GM21528 (cell line): ENCODE measurements around the gene PTPN4.
"Not testable (repeated sequence)": the region's sequence is repeated elsewhere in the genome, so short reads cannot be mapped to it uniquely, and the experiment has no call there.

Experiments
- ATAC-seq: cut with Tn5 transposase; IDR thresholded peaks from one replicate; pipeline ENCODE4 v1.9.1; 2021; ENCODE audit warnings: mild to moderate bottlenecking, moderate library complexity; ENCODE audit not compliant: unreplicated experiment, low FRiP score

Gene PTPN4

DNA sequence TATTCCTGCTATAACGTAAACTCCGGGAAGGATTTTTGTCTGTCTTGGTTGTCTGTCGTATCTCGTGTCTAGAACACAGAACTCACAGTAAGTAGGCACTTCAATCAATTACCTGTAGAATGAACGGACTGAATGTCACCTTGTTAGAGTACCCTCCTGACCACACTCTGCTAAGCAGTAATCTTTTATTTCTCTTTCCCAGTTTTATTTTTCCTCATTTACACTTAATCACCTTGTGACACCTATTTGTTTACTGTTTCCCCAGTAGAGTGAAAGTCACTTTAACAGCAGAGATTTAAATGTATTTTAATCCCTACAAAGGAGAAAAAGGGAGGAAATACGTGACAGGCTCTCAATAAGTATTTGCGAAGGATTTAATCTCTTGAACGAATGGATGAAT is 252.6 kb downstream of the PTPN4 start:
- ATAC-seq = no peak

DNA sequence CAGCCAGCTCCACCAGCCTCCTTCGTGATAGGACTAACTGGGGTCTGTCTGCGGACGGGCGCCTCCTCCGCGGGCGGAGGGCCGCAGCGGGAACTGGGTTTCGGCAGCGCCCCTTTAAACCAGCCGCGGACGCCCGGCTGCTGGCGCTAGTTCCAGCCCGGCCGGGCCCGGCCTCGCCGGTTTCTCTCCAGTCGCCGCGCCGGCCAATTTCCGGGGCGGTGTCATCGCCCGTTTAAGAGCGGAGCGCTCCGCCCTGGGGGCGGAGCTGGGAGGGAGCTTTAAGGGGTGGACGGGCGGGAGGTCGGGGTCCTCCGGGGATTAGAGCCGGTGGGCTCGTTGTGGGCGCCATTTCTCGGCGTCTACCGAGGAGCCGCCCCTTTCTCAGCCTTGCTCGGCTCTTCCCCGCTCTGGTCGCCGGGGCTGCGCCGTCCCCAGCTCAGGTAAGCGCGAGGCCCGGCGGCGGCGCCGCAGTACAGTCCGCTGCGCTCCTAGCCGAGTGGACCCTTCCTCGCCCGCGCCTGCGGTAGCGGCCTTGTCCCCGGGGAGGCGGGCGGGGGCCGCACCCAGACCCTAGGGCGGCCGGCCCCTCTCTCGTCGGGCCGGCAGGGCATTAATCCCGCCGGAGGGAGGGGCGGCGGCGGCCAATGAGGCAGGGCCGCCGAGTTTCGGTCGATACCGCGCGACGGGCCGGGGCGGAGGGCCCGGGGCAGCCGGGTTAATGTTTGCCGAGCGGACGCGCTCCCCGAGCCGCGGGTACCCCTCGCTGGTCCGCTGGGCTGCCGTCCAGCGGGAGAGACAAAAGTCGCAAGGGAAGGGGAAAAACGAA is 253.3 kb downstream of the PTPN4 start, which contains the start of gene EPB41L5:
TSS of gene EPB41L5 (plus strand) at position 307 of the 826 bp plus-strand sequence. CDS start 6,008 bp downstream, outside the sequence.
- peak; percentile 96 for ATAC-seq

DNA sequence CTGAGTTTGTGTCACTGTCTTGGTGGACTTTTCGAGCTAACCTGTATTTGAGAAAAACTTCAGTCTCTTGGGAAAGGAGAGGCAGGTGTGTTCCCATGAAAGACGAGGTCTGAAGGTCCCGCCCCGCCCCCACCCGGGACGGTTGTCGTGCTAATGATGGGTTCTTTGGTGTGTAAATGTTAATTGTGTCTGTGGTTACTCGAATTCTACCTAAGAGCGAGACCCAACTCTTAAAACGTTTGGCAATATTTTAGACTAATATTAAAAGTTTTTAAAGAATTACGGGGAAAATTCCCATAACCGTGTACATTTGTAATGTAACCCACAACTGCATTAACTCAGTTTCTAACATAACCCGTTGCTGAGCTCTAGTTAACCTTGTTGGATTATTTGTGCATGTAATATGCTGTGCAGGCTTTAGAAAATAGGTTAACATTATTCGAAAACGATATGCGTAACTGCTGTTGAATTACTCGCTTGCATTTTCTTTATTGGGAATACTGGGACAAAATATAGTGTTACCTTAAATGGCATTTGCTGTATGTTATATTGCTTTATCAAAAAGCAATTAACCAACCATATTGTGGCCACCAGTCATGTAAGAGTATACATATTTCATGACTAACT is 254.0 kb downstream of the PTPN4 start:
- ATAC-seq = peak; percentile 6

DNA sequence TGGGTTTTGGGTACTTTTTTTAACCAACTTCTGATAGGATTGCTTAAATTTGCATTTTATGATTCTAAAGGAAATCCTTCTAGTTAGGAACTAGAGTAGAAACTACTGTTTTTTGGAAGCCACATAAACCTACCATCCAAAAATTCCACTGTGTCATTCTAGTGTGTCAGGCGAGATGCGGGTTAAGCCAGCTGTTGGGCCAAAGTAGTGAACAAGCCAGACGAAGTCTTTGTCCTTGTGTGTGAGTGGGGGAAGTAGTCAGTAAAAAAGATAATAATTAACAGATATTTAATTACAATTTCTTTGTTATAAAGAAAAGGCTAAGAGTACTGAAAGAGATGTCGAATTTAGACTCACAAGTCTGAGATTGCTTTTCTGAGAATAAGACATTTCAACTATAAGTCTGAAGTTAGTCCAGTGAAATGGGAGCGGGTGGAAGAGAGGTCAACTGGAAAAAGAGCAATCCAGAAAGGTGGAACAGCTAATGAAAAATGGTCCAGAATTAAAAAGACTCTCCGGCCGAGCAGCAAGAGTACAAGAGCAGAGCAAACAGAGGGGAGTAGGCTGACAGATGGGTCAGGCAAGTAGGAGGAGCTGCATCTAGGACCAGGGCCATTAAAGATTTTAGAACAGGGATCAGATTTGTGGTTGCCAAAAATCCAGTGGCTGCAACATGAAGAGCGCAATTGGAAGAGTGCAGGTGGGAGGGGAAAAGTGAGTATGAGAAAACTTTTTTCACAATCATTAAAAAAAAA is 254.7 kb downstream of the PTPN4 start:
- ATAC-seq = no peak

DNA sequence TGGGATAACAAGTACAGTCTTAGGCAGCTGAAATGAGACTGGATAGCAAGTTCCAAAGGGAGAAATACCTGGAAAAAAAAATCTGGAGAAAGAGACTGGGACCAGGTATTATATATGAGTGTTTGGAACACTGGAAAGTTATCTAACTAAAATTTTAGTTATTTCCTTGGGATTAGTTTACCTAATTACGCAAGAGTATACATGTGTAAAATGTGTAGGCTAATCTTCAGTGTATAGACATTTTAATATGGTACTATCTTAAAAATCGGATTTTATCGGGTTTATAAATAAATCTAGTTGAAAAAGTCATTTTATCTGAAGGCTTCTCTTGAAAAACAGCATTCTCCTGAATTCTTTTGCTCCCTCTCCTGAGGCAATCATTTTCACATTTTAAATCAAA is 257.1 kb downstream of the PTPN4 start:
- ATAC-seq = no peak

DNA sequence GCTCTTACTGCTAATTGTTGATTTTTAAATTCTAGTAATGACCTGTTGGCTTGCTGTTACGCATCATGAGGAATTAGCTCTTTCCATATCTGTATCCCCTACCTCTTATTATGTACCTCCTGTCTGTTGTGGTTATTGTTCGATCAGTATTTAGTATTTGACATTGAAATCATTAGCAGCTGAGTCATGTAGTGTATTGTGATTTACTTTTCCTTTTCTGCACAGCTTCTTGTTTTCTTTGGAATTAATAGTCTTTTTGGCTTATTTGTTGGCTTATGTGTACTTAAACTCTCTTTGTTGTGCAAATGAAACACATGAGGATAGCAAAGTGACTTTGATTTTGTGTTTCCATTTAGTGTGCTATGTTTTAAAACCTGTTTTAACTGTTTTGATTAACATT is 257.5 kb downstream of the PTPN4 start:
- no peak for ATAC-seq

DNA sequence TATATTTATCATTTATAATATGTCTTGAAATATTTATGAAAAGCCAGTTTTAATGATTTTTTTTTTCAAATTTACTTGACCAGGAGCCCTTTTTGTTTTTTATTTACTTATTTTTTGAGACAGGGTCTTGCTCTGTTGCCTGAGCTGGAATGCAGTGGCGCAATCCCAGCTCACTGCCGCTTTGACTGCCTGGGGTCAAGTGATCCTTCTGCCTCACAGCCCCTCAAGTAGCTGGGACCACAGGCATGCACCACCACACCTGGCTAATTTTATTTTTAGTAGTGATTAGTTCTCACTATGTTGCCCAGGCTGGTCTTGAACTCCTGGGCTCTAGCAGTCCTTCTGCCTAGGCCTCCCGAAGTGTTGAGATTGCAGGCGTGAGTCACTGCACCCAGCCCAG is 258.8 kb downstream of the PTPN4 start:
- ATAC-seq = no peak

DNA sequence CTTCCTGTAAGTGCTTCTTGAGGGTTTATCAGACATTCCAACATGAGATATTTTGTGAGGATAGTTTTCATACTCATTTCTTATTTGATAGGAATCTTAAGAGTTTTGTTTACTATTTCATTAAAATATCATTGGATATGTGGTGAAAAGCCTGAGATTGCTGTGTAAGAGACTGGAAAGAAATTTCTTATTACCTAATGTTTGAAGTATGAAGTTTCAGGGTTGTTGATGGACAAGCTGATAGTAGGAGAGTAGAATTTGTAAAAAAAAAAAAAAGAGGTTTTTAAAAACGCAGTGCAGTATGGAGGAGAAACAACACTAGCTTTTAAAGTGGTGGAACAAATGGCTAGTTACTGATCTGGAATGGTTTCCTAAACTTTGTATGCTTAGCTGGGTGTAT is 260.8 kb downstream of the PTPN4 start:
- no peak for ATAC-seq

DNA sequence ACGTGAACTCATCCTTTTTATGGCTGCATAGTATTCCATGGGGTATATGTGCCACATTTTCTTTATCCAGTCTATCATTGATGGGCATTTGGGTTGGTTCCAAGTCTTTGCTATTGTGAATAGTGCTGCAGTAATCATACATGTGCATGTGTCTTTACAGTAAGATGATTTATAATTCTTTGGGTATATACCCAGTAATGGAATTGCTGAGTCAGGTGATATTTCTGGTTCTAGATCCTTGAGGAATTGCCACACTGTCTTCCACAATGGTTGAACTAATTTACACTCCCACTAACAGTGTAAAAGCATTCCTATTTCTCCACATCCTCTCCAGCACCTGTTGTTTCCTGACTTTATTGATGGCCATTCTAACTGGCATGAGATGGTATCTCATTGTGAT is 262.8 kb downstream of the PTPN4 start:
- not testable (repeated sequence) for ATAC-seq

DNA sequence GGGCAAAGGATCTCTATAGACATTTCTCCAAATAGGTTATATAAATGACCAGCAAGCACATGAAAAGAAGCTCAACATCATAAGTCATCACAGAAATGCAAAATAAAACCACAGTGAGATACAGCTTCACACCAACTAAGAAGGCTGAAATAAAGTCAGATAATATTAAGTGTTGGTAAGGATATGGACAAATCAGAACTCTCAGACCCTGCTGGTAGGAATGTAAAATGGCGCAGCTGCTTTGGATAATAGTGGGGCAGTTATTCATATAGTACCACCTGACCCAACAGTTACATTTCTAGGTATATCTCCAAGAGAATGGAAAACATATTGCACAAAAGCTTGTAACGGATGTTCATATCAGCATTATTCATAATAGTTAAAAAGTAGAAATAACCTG is 267.2 kb downstream of the PTPN4 start:
- no peak for ATAC-seq

DNA sequence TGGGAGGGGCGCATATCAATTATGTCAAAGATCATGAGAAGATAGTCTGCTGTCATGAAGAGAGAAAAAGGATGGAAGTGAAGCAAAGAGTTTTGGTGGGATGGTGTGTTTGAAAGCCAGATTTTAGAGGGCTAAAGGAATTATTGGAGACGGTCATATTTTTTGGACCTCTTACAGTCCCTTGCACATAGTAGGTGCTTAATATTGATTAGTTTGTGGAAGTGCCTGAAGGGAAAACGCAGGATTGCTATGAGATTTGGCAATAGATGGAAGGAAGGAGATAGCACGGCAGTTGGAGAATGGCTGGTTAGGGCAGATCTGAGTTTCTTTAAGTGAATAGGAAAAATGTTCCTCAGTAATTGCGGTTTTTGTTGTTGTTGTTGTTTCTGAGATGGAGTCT is 269.1 kb downstream of the PTPN4 start:
- ATAC-seq = no peak

DNA sequence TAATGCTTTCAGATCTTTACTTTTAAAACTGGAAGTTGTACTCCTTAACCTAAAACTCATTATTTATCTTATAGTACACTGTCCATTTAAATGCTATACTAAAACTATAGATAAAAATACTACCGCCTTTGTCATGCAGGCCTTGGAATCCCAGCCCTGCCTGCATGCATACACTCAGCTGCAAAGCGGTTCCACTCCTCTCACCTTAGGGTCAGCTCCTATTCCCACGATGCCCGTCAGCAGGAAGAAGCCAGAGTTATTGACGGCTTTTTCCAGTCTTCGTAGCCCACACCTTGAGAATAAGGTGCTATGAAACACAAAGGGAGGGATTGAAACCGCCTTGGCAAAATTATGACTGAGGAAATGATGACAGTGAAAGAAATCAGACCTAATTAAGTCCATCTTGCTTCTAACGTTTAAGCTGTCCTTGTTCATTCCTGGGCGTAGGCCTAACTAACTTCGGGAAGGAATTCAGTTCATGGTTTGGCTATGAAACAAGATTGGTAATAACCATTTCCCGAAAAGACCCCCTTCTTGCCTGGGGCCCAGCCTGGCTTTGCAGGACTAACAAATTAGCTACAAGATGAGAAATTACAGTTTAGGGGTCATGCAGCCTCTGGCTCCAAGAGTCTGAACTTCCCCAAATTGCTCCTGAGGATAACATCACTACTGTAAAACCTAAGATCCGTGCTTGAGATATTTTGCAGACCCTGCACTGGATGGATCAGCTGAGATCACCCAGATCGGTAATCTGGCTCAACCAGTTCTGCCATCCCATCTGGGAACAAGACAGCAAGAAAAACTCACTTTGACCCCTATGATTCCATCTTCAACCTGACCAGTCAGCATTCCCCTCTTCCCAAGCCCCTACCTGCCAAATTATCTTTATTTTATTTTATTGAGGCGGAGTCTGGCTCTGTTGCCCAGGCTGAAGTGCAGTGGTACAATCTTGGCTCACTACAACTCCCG is 270.2 kb downstream of the PTPN4 start:
- ATAC-seq = no peak

DNA sequence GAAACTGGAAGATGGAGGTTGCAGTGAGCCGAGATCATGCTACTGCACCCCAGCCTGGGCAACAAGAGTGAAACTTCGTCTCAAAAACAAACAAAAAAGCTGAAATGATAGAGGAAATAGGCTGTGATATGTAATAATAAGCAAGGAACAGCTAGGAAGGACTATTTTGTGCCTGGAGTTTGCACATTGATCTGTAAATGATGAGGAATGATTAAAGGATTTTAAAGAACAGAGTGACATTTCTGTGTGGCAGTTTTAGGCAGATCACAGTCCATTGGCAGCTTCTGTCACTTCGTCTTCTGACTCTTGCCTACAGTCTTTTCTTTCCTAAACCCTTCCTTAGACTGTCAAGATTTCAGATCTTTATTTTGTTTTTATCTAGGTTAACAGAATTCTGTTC is 272.6 kb downstream of the PTPN4 start:
- ATAC-seq = no peak
